Fibroblast of lung (primary cell): ENCODE results near the gene HBS1L.

Source experiments
- CTCF ChIP-seq, 2 donors: IDR thresholded peaks in 1 of 2; conservative IDR thresholded peaks in 1 of 2; 1 replicate in 1 of 2; 2 replicates in 1 of 2; pipeline ENCODE4 v1.5.1; 2011 to 2012; ENCODE audit warnings: low read length in 2 of 2, control low read depth in 1 of 2, inconsistent platforms in 1 of 2, low read depth in 1 of 2, mild to moderate bottlenecking in 1 of 2
- EZH2 ChIP-seq: IDR thresholded peaks from 2 replicates; pipeline ENCODE4 v1.5.1; 2012; ENCODE audit warnings: low read length, control low read depth, mild to moderate bottlenecking; ENCODE audit errors: missing control alignments

DNA sequence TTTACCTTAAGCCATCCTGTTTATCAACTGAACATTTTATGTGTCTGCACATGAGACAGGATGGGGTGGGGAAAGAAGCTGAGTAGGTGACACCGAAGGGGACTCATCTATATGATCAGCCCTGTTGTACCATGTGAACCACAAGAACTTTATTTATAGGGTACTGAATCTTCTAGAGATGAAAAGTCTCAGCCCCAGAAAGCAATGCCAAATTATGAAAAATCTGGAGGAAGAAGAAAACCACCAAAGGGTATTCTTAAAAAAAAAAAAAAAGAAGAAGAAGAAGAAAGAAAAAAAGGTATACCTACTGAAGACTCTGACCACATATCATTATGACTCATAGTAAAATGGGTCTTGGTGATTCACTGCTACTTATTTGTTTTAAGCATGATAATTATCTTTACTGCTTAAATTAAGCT, 39.8 kb upstream of the HBS1L start:
- TF ChIP-seq CTCF (conservative IDR thresholded peaks at IDR 0.05 in 1 of 2, IDR thresholded peaks at IDR 0.05 in 1 of 2; ENCODE audit: low read depth in 1 of 2, low read length in 2 of 2) (no peak), EZH2 (no peak)
